ENCODE measurements around the gene CPLANE2.

DNA sequence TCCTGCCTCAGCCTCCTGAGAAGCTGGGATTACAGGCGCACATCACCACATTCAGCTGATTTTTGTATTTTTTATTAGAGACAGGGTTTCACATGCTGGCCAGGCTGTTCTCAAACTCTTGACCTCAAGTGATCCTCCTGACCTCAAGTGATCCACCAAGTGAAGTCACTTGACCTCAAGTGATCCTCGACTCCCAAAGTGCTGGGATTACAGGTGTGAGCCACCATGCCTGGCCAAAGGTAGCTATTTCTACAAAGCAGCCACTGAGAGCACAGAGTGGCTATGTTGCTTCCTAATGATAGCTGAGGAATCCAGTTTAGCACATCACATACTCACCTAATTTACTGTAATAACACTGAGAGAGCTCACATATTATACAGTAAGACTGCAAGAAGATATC, 44.8 kb upstream of the CPLANE2 start:
- TF ChIP-seq, protein P1, sequence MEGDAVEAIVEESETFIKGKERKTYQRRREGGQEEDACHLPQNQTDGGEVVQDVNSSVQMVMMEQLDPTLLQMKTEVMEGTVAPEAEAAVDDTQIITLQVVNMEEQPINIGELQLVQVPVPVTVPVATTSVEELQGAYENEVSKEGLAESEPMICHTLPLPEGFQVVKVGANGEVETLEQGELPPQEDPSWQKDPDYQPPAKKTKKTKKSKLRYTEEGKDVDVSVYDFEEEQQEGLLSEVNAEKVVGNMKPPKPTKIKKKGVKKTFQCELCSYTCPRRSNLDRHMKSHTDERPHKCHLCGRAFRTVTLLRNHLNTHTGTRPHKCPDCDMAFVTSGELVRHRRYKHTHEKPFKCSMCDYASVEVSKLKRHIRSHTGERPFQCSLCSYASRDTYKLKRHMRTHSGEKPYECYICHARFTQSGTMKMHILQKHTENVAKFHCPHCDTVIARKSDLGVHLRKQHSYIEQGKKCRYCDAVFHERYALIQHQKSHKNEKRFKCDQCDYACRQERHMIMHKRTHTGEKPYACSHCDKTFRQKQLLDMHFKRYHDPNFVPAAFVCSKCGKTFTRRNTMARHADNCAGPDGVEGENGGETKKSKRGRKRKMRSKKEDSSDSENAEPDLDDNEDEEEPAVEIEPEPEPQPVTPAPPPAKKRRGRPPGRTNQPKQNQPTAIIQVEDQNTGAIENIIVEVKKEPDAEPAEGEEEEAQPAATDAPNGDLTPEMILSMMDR (IDR thresholded peaks at IDR 0.05), result no peak
- TF ChIP-seq POLR2AphosphoS5 (IDR thresholded peaks at IDR 0.05) (no peak), EP300 (IDR thresholded peaks at IDR 0.05; ENCODE audit: low read depth) (no peak), POLR2A (IDR thresholded peaks at IDR 0.05) (no peak)

Data from transverse colon (tissue), 4 donors.